Putamen (tissue), 1 donor: ENCODE results near the gene ZNF362.
"Not testable (repeated sequence)": the region's sequence is repeated elsewhere in the genome, so short reads cannot be mapped to it uniquely, and the experiment has no call there.

ENCODE experiments used
- DNase-seq: peaks from one replicate; pipeline ENCODE4 v3.0.0-alpha.2; 2016; ENCODE audit warnings: low spot score

The ZNF362 gene

GRCh38 chr1:33256471-33257206 is at the start of gene ZNF362:
ZNF362 (plus strand) TSS chr1:33256492; CDS start chr1:33270575, 14,083 bp downstream.
- peak; percentile 47 for DNase-seq

- DNase-seq, result no peak
Measured at GRCh38 chr1:33211972-33212371, 44.3 kb upstream of the ZNF362 start.

- DNase-seq, result no peak
Measured at GRCh38 chr1:33219886-33220661, 36.2 kb upstream of the ZNF362 start.

GRCh38 chr1:33220676-33221384 is 35.5 kb upstream of the ZNF362 start:
- DNase-seq, result no peak

GRCh38 chr1:33221385-33221758 is 34.9 kb upstream of the ZNF362 start:
- no peak for DNase-seq

- no peak for DNase-seq
Measured at GRCh38 chr1:33222381-33222780, 33.9 kb upstream of the ZNF362 start.

GRCh38 chr1:33224166-33224707 is 32.1 kb upstream of the ZNF362 start:
- no peak for DNase-seq

GRCh38 chr1:33225586-33225985 is 30.7 kb upstream of the ZNF362 start:
- no peak for DNase-seq

GRCh38 chr1:33228935-33229487 is 27.3 kb upstream of the ZNF362 start:
- no peak for DNase-seq

- DNase-seq, result no peak
Measured at GRCh38 chr1:33231166-33231565, 25.1 kb upstream of the ZNF362 start.

- no peak for DNase-seq
Measured at GRCh38 chr1:33232716-33233115, 23.6 kb upstream of the ZNF362 start.

- no peak for DNase-seq
Measured at GRCh38 chr1:33234131-33234530, 22.2 kb upstream of the ZNF362 start.

GRCh38 chr1:33234588-33234990 is 21.7 kb upstream of the ZNF362 start:
- no peak for DNase-seq

- DNase-seq, result no peak
Measured at GRCh38 chr1:33235521-33235920, 20.8 kb upstream of the ZNF362 start.

- DNase-seq, result no peak
Measured at GRCh38 chr1:33236498-33236897, 19.8 kb upstream of the ZNF362 start.

- no peak for DNase-seq
Measured at GRCh38 chr1:33237579-33237978, 18.7 kb upstream of the ZNF362 start.

GRCh38 chr1:33238194-33238724 is 18.0 kb upstream of the ZNF362 start:
- not testable (repeated sequence) for DNase-seq

- not testable (repeated sequence) for DNase-seq
Measured at GRCh38 chr1:33239410-33239809, 16.9 kb upstream of the ZNF362 start.

- DNase-seq, result no peak
Measured at GRCh38 chr1:33241866-33242265, 14.4 kb upstream of the ZNF362 start.

- no peak for DNase-seq
Measured at GRCh38 chr1:33242652-33243051, 13.6 kb upstream of the ZNF362 start.

- no peak for DNase-seq
Measured at GRCh38 chr1:33244143-33244808, 12.0 kb upstream of the ZNF362 start.
